DND-41 (cell line): Measurements from ENCODE around the gene ZNF20.

Source experiments
- CTCF ChIP-seq: IDR thresholded peaks from 2 replicates; pipeline ENCODE4 v1.5.1; 2012; ENCODE audit warnings: borderline replicate concordance, low read length, moderate library complexity, mild to moderate bottlenecking; ENCODE audit not compliant: poor library complexity, severe bottlenecking; ENCODE audit errors: extremely low read depth
- EZH2 ChIP-seq: IDR thresholded peaks from 3 replicates; pipeline ENCODE4 v1.6.1; 2012; ENCODE audit warnings: borderline replicate concordance, low read depth, mild to moderate bottlenecking, moderate library complexity, low read length, inconsistent platforms; ENCODE audit not compliant: severe bottlenecking

- TF ChIP-seq CTCF (no peak), EZH2 (no peak)
Measured at GRCh38 chr19:12111943-12112637, 28.1 kb downstream of the ZNF20 start.
